Measurements from ENCODE around the gene STRADB. TPM values are rescaled to one million over a fixed set of nuclear protein-coding genes. Genes with fewer than 3 reads are reported as not detected.
A peak's percentile ranks its signal among the peaks of the same experiment; 100 is the strongest.

Gene STRADB, protein sequence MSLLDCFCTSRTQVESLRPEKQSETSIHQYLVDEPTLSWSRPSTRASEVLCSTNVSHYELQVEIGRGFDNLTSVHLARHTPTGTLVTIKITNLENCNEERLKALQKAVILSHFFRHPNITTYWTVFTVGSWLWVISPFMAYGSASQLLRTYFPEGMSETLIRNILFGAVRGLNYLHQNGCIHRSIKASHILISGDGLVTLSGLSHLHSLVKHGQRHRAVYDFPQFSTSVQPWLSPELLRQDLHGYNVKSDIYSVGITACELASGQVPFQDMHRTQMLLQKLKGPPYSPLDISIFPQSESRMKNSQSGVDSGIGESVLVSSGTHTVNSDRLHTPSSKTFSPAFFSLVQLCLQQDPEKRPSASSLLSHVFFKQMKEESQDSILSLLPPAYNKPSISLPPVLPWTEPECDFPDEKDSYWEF
- total RNA-seq: 10 to 100 TPM; 11.8 to 21.3 TPM

DNA sequence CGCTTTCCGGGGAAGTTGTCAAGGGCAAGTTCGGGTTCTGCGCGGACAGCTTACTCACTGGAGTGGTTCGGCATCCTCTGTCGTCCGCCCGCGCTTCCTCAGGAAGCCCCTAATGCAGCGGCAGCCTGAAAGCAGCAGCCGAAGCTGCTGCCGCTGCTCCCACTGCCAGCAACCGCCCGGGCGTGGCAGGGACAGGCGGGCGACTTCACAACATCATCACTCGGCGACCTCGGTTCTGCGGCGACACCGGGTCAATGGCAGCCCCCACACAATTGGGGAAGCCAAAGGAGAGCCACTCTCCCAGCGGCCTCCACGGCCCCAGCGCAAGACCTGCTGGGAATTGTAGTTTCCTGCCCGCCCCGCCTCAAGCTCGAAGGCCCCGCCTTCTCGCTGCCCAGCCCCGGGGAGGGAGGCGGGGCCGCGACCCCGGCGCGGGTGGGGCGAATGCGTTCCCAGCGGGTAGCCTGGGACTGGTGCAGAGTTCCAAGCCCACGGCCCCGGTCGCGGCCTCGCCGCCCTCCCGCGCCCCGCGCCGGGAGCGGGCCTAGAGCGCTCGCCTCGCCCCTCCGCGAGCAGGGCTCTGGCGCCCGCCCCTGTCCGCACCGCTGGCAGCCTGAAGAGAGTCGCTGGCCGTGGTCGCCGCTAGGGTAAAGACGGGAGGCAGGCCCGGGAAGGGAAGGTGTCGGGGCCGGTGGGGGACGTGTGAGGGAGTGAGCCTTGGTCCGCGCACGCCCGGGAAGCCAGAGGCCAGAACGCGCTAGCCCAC lies at the start of gene STRADB, which contains the start of gene TRAK2:
TSS of gene STRADB (plus strand) at position 449 of the 766 bp plus-strand sequence. CDS start 3,101 bp downstream, outside the sequence.
TSS of gene TRAK2 (minus strand) at position 167 of the 766 bp plus-strand sequence. CDS start 30,951 bp downstream, outside the sequence.
- H3K36me3 Mint-ChIP-seq: no peaks in the 10 kb centered on the region
- DNase-seq (ENCODE audit: low spot score): peak; percentile 98
- peak within 1 kb of the TSS; percentile 95 for H3K27ac Mint-ChIP-seq
- peak within 1 kb of the TSS; percentile 97 for H3K4me3 Mint-ChIP-seq
- ATAC-seq: peak; percentile 96 to 98
- peaks cover 17 to 35% of the 10 kb centered on the region in 2 donors for H3K4me1 Mint-ChIP-seq (ENCODE audit: low read depth in 2 of 2)
- H3K27me3 Mint-ChIP-seq: no peaks in the 10 kb centered on the region
- no peaks in the 10 kb centered on the region for H3K9me3 Mint-ChIP-seq

DNA sequence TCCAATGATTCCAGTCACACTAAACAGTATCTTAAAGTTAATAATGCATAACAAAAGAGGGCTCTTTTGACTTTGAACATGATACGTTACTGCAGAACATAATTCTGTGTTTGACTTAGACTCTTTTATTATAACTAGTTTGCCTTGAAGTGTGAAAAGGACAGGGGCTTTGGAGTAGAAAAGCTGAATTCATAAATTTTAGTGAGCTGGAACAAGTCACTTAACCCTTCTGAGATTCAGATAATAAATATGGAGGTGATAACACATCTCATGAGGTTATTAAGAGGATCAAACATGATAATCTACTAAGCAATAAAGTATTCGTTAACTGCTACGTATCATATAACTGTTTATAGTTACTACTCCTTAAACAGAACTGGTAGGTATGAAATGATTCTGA lies 49.7 kb upstream of the STRADB start:
- Mint-ChIP-seq H3K4me3 (no peak overlapping the region), H3K27ac (no peak overlapping the region), H3K36me3 (no peaks in the 10 kb centered on the region), H3K4me1 (ENCODE audit: low read depth in 2 of 2) (peaks cover 11 to 23% of the 10 kb centered on the region in 2 donors), H3K9me3 (no peaks in the 10 kb centered on the region), H3K27me3 (no peaks in the 10 kb centered on the region)
- ATAC-seq: no peak
- no peak for DNase-seq (ENCODE audit: low spot score)

DNA sequence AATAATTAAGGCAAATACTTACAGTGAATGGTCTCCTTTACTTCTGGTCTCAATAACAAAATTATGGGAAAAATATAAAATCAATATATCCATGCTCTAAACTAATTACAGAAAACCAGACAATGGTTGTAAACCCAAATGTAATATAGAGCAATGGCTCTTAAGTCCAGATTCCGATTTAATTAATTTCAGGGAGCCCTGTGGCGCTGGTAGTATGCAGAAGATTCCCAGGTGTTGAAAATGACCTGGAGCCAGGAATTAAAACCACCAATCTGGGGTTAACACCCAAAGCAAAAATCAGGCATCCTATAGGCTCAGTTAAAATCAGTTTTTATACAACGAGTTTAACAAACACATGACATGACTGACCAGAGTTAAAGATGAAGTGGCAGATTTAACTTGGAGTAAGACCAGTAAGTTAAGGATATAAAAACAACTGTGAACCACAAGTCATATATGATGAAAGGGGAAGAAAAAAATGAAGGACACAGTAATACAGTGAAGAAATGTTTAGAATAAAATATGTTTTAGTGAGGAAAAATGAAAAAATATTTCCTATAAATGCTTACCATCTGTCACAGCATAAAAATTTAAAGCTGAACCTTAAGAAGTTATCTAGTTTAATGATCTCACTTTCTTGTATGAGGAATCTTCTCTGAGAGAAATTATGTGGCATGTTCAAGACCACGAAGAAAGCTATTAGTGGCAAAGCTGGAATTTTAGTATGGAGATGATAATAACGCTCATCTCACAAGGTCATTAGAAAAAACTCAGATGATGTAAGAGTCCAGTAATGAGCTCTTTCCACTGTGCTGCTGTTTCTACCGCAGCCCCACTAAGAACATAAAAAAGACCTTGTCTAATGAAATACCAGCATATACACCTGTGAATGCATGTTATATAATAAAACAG lies 48.6 kb upstream of the STRADB start:
- Mint-ChIP-seq H3K4me1 (ENCODE audit: low read depth in 2 of 2) (peaks cover 11 to 27% of the 10 kb centered on the region in 2 donors), H3K9me3 (no peaks in the 10 kb centered on the region), H3K27ac (no peak overlapping the region), H3K27me3 (no peaks in the 10 kb centered on the region), H3K4me3 (no peak overlapping the region), H3K36me3 (no peaks in the 10 kb centered on the region)
- ATAC-seq (no peak), DNase-seq (ENCODE audit: low spot score) (no peak)

DNA sequence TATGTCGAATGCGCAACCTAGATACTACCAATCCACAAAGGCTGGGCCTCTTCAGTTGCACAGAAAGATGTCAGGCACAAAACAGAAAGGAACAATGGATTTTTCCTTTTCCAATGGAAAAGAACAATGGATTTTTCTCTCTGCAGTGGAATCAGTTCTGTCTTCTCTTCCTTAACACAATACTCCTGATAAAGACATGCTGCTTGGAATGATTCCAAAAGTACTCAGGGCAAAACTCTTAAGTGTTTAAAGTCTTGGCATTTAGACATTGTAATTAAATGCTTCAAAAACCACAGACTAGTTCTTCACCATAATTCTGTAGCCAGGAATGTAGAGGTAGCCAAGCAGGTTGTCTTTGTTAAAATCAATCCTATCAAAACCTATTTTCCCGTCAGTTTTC lies 47.7 kb upstream of the STRADB start:
- Mint-ChIP-seq H3K27me3 (no peaks in the 10 kb centered on the region), H3K36me3 (no peaks in the 10 kb centered on the region), H3K27ac (peak overlapping the region in 1 of 2 donors; percentile 5), H3K4me1 (ENCODE audit: low read depth in 2 of 2) (peaks cover 11 to 27% of the 10 kb centered on the region in 2 donors), H3K4me3 (no peak overlapping the region), H3K9me3 (no peaks in the 10 kb centered on the region)
- DNase-seq (ENCODE audit: low spot score) (no peak), ATAC-seq (no peak)

DNA sequence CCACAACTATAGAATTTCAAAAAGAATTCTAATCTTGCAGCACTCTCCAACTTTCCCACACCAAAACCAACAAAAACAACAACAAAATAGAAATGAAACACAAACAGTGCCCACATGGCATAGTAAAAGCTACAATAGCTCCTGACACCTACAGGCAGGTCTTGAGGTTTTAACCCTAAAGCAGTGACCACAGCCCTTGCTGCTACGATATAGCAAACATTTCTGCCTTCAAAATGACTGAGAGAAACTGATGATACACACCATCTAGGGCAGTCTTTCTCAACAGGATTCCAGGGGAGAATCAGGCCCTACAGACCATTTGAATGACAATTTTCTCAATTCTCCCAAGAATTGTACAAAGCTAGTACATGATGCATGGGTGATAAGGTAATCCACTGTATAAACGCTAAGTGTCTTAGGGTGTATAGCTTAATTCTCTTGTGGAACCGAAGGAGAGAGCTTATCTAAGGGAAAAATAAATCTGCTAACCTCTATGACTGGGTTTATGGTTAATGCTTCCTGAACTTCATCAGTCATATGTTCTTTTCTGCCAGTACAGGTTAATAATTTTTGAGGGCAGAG lies 46.8 kb upstream of the STRADB start:
- Mint-ChIP-seq H3K36me3 (no peaks in the 10 kb centered on the region), H3K4me1 (ENCODE audit: low read depth in 2 of 2) (peaks cover 11 to 27% of the 10 kb centered on the region in 2 donors)
- no peak for DNase-seq (ENCODE audit: low spot score)

DNA sequence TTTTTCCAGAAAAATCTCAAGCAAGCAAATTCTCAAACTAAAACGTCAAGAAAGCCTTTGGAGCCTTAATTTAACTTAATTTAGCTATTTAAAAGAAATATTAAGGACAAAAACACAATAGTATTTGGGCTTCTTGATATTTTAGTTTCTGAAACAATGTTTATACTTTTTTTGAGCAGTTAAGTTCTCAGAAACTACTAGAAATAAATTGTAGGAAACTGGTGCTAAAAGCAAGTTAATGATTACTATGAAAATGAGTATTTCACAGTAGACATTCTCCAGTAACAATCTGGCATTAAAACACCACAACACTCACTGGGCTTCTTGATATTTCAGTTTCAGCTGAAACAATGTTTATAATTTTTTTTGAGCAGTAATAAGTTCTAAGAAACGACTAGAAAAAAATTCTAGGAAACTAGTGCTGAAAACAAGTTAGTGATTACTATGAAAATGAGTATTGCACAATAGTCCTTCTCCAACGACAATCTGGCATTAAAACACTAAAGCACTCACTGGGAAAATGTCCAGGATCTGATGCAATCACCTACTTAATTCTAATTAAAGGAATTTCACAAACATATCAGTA lies 45.4 kb upstream of the STRADB start:
- DNase-seq (ENCODE audit: low spot score) (no peak), ATAC-seq (no peak)
- Mint-ChIP-seq H3K9me3 (no peaks in the 10 kb centered on the region), H3K27ac (peak overlapping the region in 1 of 2 donors; percentile 53), H3K4me1 (ENCODE audit: low read depth in 2 of 2) (peaks cover 12 to 27% of the 10 kb centered on the region in 2 donors), H3K4me3 (peak overlapping the region; percentile 5), H3K36me3 (peaks cover 1% of the 10 kb centered on the region), H3K27me3 (no peaks in the 10 kb centered on the region)

More for the DNA sequence above, 46.8 kb upstream of the STRADB start:
- peak in 1 of 2 donors; percentile 53 for ATAC-seq
- no peak overlapping the region for H3K4me3 Mint-ChIP-seq
- peak overlapping the region in 1 of 2 donors; percentile 37 for H3K27ac Mint-ChIP-seq
- H3K9me3 Mint-ChIP-seq: no peaks in the 10 kb centered on the region
- H3K27me3 Mint-ChIP-seq: no peaks in the 10 kb centered on the region

DNA sequence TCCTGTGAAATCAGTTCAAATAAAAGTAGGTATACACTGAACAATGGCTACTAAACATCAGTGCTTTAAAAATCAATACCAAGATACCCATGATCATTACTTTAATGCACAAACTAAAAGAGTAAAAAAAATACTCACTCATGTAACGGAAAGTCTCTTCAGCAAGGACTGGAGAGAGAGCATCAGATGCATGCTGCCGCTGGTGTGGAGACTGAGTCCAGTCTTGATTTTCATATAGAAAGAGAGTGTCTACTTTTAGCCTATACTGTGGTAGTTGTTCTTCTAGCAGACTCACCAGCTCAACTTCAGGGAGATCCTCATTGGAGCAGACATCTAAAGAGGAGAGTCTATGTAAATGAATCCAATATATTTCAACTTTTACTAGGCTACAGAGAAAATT lies 44.3 kb upstream of the STRADB start:
- H3K27ac Mint-ChIP-seq: peak overlapping the region in 1 of 2 donors; percentile 53
- H3K4me3 Mint-ChIP-seq: no peak overlapping the region
- H3K27me3 Mint-ChIP-seq: no peaks in the 10 kb centered on the region
- no peaks in the 10 kb centered on the region for H3K9me3 Mint-ChIP-seq
- H3K4me1 Mint-ChIP-seq (ENCODE audit: low read depth in 2 of 2): peaks cover 23 to 29% of the 10 kb centered on the region in 2 donors
- peaks cover 6% of the 10 kb centered on the region for H3K36me3 Mint-ChIP-seq
- DNase-seq (ENCODE audit: low spot score) (no peak), ATAC-seq (no peak)

DNA sequence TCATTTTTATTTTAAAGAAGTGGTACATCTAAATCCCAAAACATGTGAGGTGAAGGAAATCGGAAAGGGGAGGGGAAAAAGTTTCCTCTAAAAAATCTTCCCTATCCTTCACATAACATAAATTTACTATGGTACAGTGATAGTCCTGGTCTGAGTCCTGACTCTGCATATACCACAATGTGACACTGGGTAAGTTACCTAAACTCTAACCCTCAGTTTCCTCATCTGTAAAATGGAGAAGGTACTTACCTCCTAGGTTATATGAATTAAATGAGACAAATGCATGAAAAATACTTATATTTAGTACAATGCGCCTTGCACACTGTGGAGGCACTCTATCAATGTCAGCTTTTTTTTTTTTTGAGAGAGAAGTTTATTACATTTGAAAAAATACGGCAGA lies 42.6 kb upstream of the STRADB start:
- no peak overlapping the region for H3K4me3 Mint-ChIP-seq
- H3K4me1 Mint-ChIP-seq (ENCODE audit: low read depth in 2 of 2): peaks cover 24 to 34% of the 10 kb centered on the region in 2 donors
- no peak for DNase-seq (ENCODE audit: low spot score)
- H3K36me3 Mint-ChIP-seq: peaks cover 6% of the 10 kb centered on the region
- H3K9me3 Mint-ChIP-seq: no peaks in the 10 kb centered on the region
- ATAC-seq: no peak
- H3K27me3 Mint-ChIP-seq: no peaks in the 10 kb centered on the region
- H3K27ac Mint-ChIP-seq: no peak overlapping the region

DNA sequence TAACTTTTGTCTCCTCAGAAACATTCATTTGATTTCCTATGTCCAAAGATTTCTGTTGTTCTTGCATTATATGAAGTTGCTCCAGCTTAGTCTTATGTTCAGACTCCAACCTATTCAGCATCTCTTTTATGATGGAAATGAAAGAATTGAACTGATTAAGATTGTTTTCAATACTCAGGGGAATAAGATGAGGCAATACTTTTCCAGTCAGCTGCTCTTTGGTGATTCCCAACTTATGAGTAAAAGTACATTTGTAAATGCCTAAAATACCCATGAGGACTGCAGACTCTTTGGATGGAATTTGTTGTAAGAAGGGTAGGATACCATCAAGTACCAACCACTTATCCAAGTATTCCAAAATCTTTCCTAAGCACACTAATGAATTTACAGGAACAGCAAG lies 40.1 kb upstream of the STRADB start:
- Mint-ChIP-seq H3K27me3 (no peaks in the 10 kb centered on the region), H3K27ac (peak overlapping the region in 1 of 2 donors; percentile 5), H3K4me1 (ENCODE audit: low read depth in 2 of 2) (peaks cover 13 to 15% of the 10 kb centered on the region in 2 donors), H3K36me3 (peaks cover 6% of the 10 kb centered on the region), H3K4me3 (no peak overlapping the region), H3K9me3 (no peaks in the 10 kb centered on the region)
- ATAC-seq: no peak
- DNase-seq (ENCODE audit: low spot score): no peak

DNA sequence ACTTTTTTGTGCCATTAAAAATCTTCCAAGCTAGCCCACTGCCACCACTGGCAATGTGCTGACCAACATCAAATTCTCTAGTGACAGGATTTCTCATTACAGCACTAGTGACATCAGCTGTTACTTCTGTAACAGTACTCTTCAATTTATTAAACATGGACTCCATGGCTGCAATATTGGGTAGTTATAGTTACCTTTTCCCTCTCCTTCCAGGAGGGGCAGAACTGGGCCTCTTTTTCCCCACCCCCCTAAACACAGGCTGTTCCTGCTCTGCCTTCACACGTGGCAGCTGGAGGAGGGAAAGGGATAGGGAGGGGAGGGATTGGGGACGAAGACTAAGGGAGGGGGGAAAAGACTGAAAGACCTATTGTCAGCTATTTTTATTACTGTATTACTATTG lies 38.4 kb upstream of the STRADB start:
- DNase-seq (ENCODE audit: low spot score) (no peak), ATAC-seq (no peak)
- Mint-ChIP-seq H3K36me3 (peaks cover 6% of the 10 kb centered on the region), H3K4me3 (no peak overlapping the region), H3K27ac (no peak overlapping the region), H3K27me3 (no peaks in the 10 kb centered on the region), H3K9me3 (no peaks in the 10 kb centered on the region), H3K4me1 (ENCODE audit: low read depth in 2 of 2) (peaks cover 7 to 13% of the 10 kb centered on the region in 2 donors)

DNA sequence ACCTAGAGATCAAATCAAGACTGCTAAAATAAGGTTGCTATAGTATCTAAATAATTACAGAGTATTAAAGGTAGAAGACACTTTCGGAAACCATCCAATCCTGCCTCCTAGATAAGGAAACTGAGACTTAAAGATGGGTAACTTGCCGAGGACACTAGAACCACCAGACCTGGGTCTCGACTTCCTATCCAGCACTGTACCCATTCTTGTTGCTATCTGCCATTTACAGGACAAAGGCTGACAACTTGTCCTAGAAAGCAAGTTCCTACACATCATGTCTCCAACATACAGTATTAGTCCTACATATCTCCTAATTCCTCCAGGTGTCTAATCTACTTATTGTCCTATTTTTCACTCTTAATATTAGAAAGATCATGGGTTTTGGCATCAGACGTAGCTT lies 38.0 kb upstream of the STRADB start:
- peak in 1 of 2 donors; percentile 24 for ATAC-seq
- DNase-seq (ENCODE audit: low spot score): no peak
- Mint-ChIP-seq H3K9me3 (no peaks in the 10 kb centered on the region), H3K4me3 (no peak overlapping the region), H3K36me3 (peaks cover 6% of the 10 kb centered on the region), H3K27ac (no peak overlapping the region), H3K4me1 (ENCODE audit: low read depth in 2 of 2) (peaks cover 7 to 13% of the 10 kb centered on the region in 2 donors), H3K27me3 (no peaks in the 10 kb centered on the region)

DNA sequence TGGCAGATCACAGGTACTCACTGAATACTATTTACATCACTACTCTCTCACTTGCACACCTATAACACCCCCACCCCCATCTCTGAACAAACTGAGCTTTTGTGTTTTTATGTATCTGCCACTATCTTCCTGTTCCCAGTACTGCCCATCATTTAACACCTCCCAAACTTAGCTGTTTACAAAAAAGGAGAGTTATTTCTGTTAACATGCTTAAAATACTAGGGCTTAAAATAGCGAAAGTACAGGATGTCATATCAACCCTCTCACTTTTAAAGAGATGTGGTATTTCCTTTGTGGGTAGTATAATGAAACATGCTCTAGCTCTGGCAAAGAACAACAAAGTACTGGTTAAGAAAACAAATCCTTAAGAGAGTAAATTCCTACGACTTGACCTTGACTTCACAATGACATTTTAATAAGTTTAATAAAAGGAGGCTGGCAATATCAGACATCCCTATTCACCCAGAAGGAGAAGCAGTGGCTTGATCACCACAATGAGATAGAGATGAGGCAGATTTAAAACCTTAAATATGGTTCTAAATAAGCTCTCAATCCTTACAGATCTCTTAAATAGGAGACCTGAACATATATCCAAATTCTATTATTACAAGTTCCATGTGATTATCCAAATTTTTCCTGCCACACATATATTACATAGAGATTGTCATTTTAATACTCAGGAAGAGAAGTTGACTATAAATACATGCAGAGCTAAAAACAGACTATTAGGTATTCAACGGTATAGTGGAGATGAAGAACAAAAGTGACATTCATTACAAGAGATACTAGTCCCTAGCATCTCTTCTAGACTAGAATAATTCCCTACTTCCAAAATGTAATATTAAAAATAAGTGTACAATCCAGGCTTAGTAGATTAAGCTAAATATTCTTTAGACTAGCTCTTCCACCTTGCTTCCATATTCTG lies 37.2 kb upstream of the STRADB start:
- Mint-ChIP-seq H3K27me3 (no peaks in the 10 kb centered on the region), H3K4me3 (no peak overlapping the region), H3K27ac (no peak overlapping the region), H3K4me1 (ENCODE audit: low read depth in 2 of 2) (peaks cover 7 to 13% of the 10 kb centered on the region in 2 donors), H3K9me3 (no peaks in the 10 kb centered on the region), H3K36me3 (peaks cover 6% of the 10 kb centered on the region)
- DNase-seq (ENCODE audit: low spot score) (no peak), ATAC-seq (peak; percentile 72 to 86)
